Subcutaneous adipose tissue (tissue), 4 donors: ENCODE measurements around the gene PPIP5K1. TPM values are rescaled to one million over a fixed set of nuclear protein-coding genes. Genes with fewer than 3 reads are reported as not detected.

Experiments
- total RNA-seq, 4 donors: library from RNA; depleted of rRNA; stranded (reverse); fragments of >200 nt; gene quantifications; one replicate each; pipeline ENCODE4 v1.1.0, GENCODE V29; 2016
- TF ChIP-seq, protein P1 (sequence below): fragments of 450-650 bp; IDR thresholded peaks from one replicate; pipeline ENCODE4 v1.5.1; 2016; ENCODE audit warnings: low read depth, mild to moderate bottlenecking, control low read depth, antibody characterized with exemption, moderate library complexity

PPIP5K1 gene
- total RNA-seq, 4 donors from 2014 or later, result 10.6 to 37.2 (median 23.5) TPM

GRCh38 chr15:43508421-43508820 is 81.6 kb downstream of the PPIP5K1 start:
- TF ChIP-seq, protein P1, sequence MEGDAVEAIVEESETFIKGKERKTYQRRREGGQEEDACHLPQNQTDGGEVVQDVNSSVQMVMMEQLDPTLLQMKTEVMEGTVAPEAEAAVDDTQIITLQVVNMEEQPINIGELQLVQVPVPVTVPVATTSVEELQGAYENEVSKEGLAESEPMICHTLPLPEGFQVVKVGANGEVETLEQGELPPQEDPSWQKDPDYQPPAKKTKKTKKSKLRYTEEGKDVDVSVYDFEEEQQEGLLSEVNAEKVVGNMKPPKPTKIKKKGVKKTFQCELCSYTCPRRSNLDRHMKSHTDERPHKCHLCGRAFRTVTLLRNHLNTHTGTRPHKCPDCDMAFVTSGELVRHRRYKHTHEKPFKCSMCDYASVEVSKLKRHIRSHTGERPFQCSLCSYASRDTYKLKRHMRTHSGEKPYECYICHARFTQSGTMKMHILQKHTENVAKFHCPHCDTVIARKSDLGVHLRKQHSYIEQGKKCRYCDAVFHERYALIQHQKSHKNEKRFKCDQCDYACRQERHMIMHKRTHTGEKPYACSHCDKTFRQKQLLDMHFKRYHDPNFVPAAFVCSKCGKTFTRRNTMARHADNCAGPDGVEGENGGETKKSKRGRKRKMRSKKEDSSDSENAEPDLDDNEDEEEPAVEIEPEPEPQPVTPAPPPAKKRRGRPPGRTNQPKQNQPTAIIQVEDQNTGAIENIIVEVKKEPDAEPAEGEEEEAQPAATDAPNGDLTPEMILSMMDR, result no peak

DNA sequence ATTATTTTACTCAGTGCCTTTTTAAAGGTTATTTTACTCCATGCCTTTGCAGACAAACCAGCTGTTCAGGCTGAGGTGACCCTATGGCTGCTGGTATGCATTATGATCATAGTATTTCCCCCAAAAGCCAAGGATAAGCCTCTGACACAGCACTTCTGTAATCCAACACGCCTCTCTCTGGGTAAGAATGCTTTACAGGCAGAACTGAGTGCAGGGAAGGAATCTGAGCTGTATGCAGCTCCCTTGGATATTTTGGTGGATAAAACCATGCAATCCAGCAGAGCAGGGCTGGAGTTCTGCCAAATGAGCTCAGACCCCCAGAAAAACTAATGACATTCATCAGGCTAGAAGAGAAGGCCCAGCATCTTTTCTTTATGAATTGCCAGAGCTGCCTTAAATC is 84.3 kb downstream of the PPIP5K1 start:
- TF ChIP-seq, protein P1, result no peak

- TF ChIP-seq, protein P1, result no peak
These were observed 90.4 kb downstream of the PPIP5K1 start for GRCh38 chr15:43499635-43500034.

- TF ChIP-seq, protein P1, result no peak
These were observed 91.0 kb downstream of the PPIP5K1 start for GRCh38 chr15:43498990-43499389.

DNA sequence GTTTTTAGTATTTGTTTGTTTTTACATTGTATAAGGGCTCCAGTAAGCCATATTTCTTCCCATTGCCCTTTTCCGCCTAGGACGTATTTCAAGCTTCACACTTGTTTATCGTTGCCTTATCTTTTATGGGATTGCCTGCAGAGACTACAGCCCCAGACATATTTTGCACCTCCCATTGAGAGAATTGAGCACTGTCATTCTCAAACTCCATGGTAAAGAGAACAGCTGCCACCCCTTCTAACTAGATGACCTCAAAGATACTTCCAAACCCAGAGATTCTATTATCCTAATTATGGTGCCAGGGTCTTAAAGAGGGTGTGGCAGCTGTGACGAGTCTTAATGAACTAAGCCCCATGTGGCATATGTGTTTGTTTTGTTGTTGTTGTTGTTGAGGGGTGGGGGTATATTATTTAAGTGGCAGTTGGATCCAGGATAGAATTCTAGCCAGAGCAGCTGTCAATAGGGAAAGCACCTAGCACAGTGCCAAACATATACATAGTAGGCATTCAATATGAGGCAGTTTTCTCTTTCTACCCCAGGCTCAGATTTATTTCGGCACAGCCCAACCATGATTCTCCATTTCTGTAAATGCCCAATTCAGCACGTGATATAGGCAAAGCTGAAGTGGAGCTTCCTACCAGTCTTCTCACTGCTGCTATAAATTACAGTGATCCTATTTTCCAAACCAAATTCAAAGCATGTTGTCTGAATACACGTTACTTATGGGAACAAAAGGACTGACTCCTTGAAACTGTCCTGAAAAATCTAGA is 96.1 kb downstream of the PPIP5K1 start:
- TF ChIP-seq, protein P1, result no peak

DNA sequence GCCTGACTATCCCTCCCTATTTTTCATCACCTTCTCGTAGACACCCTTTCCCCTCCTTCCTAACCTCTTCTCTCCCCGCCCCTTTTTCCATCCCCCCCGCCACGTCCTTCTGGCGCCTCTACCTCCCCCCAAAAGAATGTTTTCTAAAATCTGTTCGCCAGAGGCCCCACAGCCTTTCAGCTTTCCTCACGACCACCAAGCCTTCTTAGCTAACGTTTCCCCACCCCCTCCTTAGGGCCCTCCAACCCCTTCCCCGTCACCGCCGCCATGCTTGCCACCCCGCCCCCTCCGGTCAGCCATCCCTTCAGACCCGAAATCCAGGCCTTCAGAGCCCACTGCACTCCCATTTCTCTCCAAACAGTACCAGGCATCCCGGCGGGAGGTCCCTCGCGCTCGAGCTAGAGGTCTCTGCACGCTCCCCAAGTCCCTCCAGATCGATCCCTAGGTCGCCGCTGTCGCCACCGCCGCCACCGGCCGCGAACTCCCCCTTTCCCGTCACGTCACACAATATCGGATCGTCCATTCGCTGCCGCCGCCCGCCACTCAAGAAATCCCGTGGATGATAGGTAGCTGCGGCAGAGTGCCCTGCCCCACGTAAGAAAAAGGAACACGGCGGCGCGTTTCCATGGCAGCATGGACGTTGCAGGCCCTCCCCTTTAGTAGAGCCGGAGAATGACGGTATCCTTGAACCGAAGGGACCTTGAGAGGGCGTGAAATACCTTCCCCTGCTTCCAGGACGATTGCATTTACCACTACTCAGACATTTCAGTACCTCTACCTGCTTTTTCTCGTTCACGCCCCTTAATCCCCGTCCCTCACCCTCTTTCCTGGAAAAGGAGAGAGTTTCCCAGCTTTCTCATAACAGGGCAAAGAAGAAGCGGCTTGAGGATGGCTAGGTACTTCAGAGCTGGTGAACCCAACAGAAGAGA is 97.1 kb downstream of the PPIP5K1 start, which contains the start of gene TP53BP1:
TP53BP1 (minus strand) TSS at position 484 of the 929 bp plus-strand sequence; CDS start at position 371, 113 bp downstream.
- TF ChIP-seq, protein P1, result no peak

DNA sequence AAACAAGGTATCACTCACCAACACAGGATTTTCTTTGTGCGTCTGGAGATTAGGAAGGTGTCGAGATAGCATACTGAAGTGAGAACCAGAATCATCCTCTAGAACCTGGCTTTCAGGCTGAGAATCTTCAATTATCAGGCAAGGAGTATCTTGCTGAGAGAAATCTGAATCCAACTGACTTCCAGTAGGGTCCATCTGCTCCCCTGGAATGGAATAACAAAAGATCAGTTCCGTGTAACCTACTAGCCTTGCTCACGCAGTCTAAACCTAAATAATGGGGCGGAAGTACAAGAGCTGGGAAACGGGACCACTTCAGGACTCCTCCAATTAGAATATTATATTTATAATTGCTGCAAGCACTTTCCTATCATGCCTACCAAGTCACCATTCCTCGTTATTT is 97.7 kb downstream of the PPIP5K1 start:
- TF ChIP-seq, protein P1, result no peak
